Activated CD8-positive, alpha-beta T cell treated with anti-CD3 and anti-CD28 coated beads for 36 hours (primary cell): ENCODE measurements around the gene LRTM2. TPM values are rescaled to one million over a fixed set of nuclear protein-coding genes. Genes with fewer than 3 reads are reported as not detected.

Experiments
- ATAC-seq: fragments of 200-7000 bp; cut with Tn5 transposase; one replicate; pipeline ENCODE4 v1.10.0; 2021; ENCODE audit warnings: mild to moderate bottlenecking, moderate library complexity
- CTCF ChIA-PET: fragments of 350-600 bp; sonication (Branson Sonifier 250); formaldehyde crosslinking; loops from one replicate; lab custom pipeline; 2021; ENCODE audit warnings: antibody characterized with exemption; lab: Charles Lee
- POLR2A ChIA-PET: fragments of 350-600 bp; sonication (Branson Sonifier 250); formaldehyde crosslinking; loops from one replicate; lab custom pipeline; 2021; ENCODE audit warnings: antibody characterized with exemption; lab: Charles Lee
- DNase-seq: peaks from one replicate; pipeline ENCODE4 v3.0.0-alpha.2; 2020
- H3K27ac Mint-ChIP-seq: one replicate; pipeline ENCODE4 v1.8.0; 2021; ENCODE audit warnings: mild to moderate bottlenecking, mixed read lengths
- H3K27me3 Mint-ChIP-seq: one replicate; pipeline ENCODE4 v1.8.0; 2021; ENCODE audit warnings: mixed read lengths
- H3K36me3 Mint-ChIP-seq: one replicate; pipeline ENCODE4 v1.8.0; 2021; ENCODE audit warnings: low read depth, mixed read lengths
- H3K4me1 Mint-ChIP-seq: one replicate; pipeline ENCODE4 v1.8.0; 2021; ENCODE audit warnings: low read depth, mixed read lengths
- H3K4me3 Mint-ChIP-seq: one replicate; pipeline ENCODE4 v1.8.0; 2021; ENCODE audit warnings: mild to moderate bottlenecking, moderate library complexity, mixed read lengths
- H3K9me3 Mint-ChIP-seq: one replicate; pipeline ENCODE4 v1.8.0; 2021; ENCODE audit warnings: mixed read lengths
- CTCF ChIP-seq: fragments of 200-600 bp; IDR thresholded peaks from one replicate; pipeline ENCODE4 v1.8.0; 2022; ENCODE audit warnings: antibody characterized with exemption, mild to moderate bottlenecking
- intact Hi-C: fragments of 100-400 bp; cut with micrococcal nuclease; formaldehyde crosslinking; loops from one replicate; pipeline ENCODE4 v1.10.0; 2022
- total RNA-seq, 2 experiments: library from RNA; stranded (reverse); gene quantifications; one replicate each; pipeline ENCODE4 v1.2.3, GENCODE V29; 2021

The LRTM2 gene
- total RNA-seq, 2 experiments from 2014 or later = not detected

- intact Hi-C loops = no loop called here
- TF ChIP-seq CTCF = no peak
- no peak overlapping the region for H3K27ac Mint-ChIP-seq
- peaks cover 11% of the 10 kb centered on the region for H3K4me1 Mint-ChIP-seq
- no peaks in the 10 kb centered on the region for H3K27me3 Mint-ChIP-seq
- H3K9me3 Mint-ChIP-seq = no peaks in the 10 kb centered on the region
- POLR2A ChIA-PET = no interaction called here
- ATAC-seq = no peak
- no peak for DNase-seq
- H3K36me3 Mint-ChIP-seq = no peaks in the 10 kb centered on the region
- CTCF ChIA-PET = interaction anchor here (1.4 kb wide), 1 partner anchor 173 kb away, joined by 4 read pairs; no protein-coding TSS in a partner anchor
- H3K4me3 Mint-ChIP-seq = no peak overlapping the region
Measured at GRCh38 chr12:1808036-1808797, 12.1 kb upstream of the LRTM2 start.

- intact Hi-C loops = no loop called here
- CTCF ChIA-PET = interaction anchor here (1.4 kb wide), 1 partner anchor 174 kb away, joined by 4 read pairs; no protein-coding TSS in a partner anchor
- DNase-seq = peak; percentile 39
- peaks cover 11% of the 10 kb centered on the region for H3K4me1 Mint-ChIP-seq
- no peaks in the 10 kb centered on the region for H3K36me3 Mint-ChIP-seq
- no peaks in the 10 kb centered on the region for H3K27me3 Mint-ChIP-seq
- H3K9me3 Mint-ChIP-seq = no peaks in the 10 kb centered on the region
- no peak for ATAC-seq
- POLR2A ChIA-PET = no interaction called here
- no peak overlapping the region for H3K4me3 Mint-ChIP-seq
- TF ChIP-seq CTCF = no peak
- H3K27ac Mint-ChIP-seq = no peak overlapping the region
Measured at GRCh38 chr12:1808798-1809480, 11.4 kb upstream of the LRTM2 start.

DNA sequence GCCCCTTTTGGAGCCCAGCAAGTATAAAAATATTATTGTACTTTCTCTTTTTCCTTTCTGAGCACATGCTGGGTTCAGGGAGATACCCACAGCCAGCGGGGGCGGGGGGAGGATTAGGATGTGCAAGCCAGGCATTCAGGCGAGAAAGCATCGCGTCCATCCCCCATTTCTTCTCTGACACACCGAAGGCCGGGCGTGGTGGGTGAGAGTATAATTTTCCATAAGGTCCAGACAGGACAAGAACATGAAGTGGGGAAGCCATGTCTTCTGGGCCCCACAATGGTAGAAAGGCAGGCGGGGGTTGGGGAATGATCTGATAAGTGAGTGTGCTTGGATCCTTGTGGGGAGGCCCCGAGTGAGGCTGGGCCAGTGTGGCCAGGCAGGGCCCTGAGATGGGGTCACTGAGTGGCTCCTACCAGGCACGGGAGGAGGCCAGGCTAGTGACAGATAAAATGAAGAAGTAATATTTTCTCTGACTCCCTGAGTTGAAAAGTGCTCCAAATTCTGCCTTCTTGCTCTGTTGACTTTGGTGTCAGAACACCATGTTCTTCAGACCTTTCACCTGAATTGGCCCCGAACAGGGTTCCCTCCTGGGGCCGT is 10.7 kb upstream of the LRTM2 start:
- ChIA-PET POLR2A (no interaction called here), CTCF (no interaction called here)
- H3K36me3 Mint-ChIP-seq = no peaks in the 10 kb centered on the region
- DNase-seq (no peak), ATAC-seq (no peak)
- H3K4me1 Mint-ChIP-seq = peaks cover 7% of the 10 kb centered on the region
- no peaks in the 10 kb centered on the region for H3K9me3 Mint-ChIP-seq
- H3K4me3 Mint-ChIP-seq = no peak overlapping the region
- intact Hi-C loops = no loop called here
- TF ChIP-seq CTCF = no peak
- peak overlapping the region; percentile 8 for H3K27ac Mint-ChIP-seq
- no peaks in the 10 kb centered on the region for H3K27me3 Mint-ChIP-seq

DNA sequence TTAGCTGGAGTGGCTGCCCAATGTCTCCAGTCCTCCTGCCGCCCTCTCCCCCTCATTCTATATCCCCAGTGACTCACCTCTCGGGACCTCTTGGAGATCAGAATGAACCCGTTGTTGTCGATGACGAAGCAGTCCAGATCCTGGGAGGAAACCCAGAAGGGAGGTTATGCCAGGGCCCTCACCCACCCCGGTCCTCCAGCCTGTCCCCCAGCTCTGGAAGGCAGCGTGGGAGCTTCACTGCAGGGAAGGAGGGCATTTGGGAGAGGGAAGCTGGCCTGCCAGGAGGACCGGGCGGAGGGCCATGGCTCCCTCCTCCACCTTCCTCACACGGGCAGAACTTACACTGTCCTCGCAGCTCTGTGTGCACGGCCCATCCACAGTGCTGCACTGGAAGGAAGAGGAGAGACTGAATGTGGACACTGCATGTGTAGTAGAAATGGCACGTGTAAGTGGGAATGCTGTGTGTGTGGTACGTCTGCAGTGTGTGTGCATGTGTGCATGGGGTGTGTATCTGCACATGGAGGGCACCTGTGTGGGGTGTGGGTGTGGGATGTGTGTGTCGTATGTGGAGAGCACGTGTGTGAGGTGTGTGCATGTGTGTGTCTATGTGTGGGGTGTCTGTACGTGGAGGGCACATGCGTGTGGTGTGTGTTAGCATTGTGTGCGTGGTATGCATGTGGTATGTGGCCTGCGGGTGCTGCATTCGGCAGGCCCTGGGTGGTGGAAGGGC is 10.0 kb upstream of the LRTM2 start:
- peak overlapping the region; percentile 21 for H3K27ac Mint-ChIP-seq
- H3K4me3 Mint-ChIP-seq = peak overlapping the region; percentile 56
- ATAC-seq (no peak), DNase-seq (no peak)
- H3K27me3 Mint-ChIP-seq = no peaks in the 10 kb centered on the region
- H3K9me3 Mint-ChIP-seq = no peaks in the 10 kb centered on the region
- CTCF ChIA-PET = no interaction called here
- no peak for TF ChIP-seq CTCF
- no peaks in the 10 kb centered on the region for H3K36me3 Mint-ChIP-seq
- POLR2A ChIA-PET = no interaction called here
- intact Hi-C loops = no loop called here
- peaks cover 6% of the 10 kb centered on the region for H3K4me1 Mint-ChIP-seq
